ENCODE results near the gene KSR2.

GRCh38 chr12:117545216-117545615, 423.6 kb downstream of the KSR2 start:
- no peak for TF ChIP-seq CTCF (IDR thresholded peaks at IDR 0.05)
- TF ChIP-seq POLR2A (IDR thresholded peaks at IDR 0.05), result no peak

Data from testis (tissue), 2 donors.